Measurements from ENCODE around the gene TSSC4.

DNA sequence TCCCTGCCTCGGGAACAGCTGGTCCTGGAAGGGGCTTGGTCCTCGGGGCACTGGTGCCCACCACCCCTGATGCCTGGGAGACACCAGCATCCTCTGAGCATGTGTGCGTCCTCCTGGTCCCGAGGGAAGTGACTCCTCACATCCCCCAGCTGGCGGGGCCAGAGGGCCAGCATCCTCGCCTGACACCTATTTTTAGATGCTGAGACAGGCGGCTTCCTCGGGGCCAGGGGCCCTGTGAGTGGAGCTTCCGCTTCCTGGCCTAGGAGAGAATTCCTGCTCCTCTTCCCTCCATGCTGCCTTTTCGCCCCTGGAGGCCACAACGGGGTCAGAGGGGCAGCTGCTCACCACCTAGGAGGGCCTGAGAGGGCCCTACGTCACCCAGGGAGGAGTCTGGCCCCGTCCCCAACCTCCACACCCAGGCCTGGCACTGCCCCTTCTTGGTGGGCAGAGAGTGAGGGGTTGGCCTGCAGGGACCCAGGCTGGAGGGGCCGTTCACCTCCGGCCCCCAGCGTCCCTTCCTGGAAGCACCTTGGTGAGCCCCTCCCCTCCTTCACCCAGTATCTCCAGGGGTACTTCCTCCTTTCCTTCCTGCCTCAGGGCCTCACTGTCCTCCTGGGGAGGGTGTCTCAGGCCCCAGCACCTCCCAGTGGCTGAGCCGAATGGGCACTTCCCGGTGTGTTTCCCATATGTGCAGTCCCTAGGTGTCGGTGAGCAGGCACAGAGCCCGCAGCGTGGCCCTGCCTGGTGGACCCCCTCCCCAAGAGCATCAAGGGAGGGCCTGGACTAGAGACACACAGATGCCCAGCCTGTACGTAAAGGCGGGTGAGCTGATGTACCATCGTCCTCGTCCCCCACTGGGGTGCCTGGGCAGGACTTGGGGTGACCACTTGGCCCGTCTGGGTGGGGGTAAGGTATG is 17.4 kb upstream of the TSSC4 start:
- no peak for TF ChIP-seq POLR2A (IDR thresholded peaks at IDR 0.05)
- TF ChIP-seq, protein P1, sequence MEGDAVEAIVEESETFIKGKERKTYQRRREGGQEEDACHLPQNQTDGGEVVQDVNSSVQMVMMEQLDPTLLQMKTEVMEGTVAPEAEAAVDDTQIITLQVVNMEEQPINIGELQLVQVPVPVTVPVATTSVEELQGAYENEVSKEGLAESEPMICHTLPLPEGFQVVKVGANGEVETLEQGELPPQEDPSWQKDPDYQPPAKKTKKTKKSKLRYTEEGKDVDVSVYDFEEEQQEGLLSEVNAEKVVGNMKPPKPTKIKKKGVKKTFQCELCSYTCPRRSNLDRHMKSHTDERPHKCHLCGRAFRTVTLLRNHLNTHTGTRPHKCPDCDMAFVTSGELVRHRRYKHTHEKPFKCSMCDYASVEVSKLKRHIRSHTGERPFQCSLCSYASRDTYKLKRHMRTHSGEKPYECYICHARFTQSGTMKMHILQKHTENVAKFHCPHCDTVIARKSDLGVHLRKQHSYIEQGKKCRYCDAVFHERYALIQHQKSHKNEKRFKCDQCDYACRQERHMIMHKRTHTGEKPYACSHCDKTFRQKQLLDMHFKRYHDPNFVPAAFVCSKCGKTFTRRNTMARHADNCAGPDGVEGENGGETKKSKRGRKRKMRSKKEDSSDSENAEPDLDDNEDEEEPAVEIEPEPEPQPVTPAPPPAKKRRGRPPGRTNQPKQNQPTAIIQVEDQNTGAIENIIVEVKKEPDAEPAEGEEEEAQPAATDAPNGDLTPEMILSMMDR (IDR thresholded peaks at IDR 0.05), result no peak
